ENCODE measurements around the gene UBR4. TPM values are rescaled to one million over a fixed set of nuclear protein-coding genes. Genes with fewer than 3 reads are reported as not detected.

Gene UBR4
- polyA plus RNA-seq, 2 of the 4 experiments (the other 2 are of a cell fraction): 55.8 to 74.3 TPM

DNA sequence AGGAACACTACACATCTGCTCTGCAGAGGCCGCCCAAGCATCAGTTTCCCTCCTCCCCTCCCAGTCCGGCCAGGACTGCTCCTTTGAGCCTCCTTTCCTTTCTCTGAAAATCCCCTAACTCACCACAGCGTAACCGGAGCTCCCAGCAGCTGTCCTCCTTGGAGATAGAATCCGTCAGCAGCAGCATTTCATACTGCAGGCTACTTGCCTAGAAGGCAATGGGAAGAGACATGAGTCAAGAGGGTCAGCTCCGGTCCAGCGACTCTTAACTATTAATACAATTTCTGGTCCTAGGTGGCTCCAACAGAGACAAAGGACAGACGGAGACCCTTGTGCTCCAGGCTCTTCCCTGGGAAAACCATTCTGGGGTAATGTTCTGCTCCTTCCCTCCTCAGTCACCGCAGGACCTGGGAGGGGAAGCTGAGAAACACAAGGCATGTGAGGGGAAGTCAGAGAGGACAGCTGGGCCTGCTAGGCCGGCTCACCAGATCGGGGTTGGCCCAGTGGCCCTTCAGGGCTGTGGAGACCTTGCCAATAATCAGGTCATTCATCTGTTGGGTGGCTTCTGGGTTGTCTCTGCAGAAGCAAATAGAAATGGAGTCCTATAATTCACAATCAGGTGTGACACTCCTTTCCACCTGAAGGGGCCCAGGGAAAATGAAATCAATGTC, 99.7 kb downstream of the UBR4 start:
- CTCF ChIA-PET: interaction anchor here (0.8 to 6.0 kb wide), 5 partner anchors 13 to 226 kb away, joined by 3 to 34 read pairs (median 4); no protein-coding TSS in a partner anchor
- no peak for FAIRE-seq
- no peaks in the 10 kb centered on the region for H3K4me1 ChIP-seq
- H3K27ac ChIP-seq: no peak overlapping the region
- no peak overlapping the region for H3K4me2 ChIP-seq
- POLR2A ChIA-PET: no interaction called here
- H3K9me3 ChIP-seq: no peaks in the 10 kb centered on the region
- H3K4me3 ChIP-seq: no peak overlapping the region
- 97% methylated on average over 9 of the region's 11 CpGs for WGBS (ENCODE audit: missing lambda C conversion rate)
- ATAC-seq: no peak
- no peak for DNase-seq (ENCODE audit: low read depth in 1 of 2, low spot score in 1 of 2)
- TF ChIP-seq CHD2 (IDR thresholded peaks at IDR 0.05; ENCODE audit: low read length, partially characterized antibody): no peak
- TF ChIP-seq RAD21 (conservative IDR thresholded peaks at IDR 0.05 in 1 of 2, IDR thresholded peaks at IDR 0.05 in 1 of 2): no peak
- no peak for TF ChIP-seq ZSCAN20 (CRISPR knock-in tag; IDR thresholded peaks at IDR 0.05)
- no peak for TF ChIP-seq HOXB13 (CRISPR knock-in tag; IDR thresholded peaks at IDR 0.05; ENCODE audit: low read depth)
- TF ChIP-seq RNF2 (IDR thresholded peaks at IDR 0.05; ENCODE audit: borderline replicate concordance, low read depth): no peak
- TF ChIP-seq, protein P1, sequence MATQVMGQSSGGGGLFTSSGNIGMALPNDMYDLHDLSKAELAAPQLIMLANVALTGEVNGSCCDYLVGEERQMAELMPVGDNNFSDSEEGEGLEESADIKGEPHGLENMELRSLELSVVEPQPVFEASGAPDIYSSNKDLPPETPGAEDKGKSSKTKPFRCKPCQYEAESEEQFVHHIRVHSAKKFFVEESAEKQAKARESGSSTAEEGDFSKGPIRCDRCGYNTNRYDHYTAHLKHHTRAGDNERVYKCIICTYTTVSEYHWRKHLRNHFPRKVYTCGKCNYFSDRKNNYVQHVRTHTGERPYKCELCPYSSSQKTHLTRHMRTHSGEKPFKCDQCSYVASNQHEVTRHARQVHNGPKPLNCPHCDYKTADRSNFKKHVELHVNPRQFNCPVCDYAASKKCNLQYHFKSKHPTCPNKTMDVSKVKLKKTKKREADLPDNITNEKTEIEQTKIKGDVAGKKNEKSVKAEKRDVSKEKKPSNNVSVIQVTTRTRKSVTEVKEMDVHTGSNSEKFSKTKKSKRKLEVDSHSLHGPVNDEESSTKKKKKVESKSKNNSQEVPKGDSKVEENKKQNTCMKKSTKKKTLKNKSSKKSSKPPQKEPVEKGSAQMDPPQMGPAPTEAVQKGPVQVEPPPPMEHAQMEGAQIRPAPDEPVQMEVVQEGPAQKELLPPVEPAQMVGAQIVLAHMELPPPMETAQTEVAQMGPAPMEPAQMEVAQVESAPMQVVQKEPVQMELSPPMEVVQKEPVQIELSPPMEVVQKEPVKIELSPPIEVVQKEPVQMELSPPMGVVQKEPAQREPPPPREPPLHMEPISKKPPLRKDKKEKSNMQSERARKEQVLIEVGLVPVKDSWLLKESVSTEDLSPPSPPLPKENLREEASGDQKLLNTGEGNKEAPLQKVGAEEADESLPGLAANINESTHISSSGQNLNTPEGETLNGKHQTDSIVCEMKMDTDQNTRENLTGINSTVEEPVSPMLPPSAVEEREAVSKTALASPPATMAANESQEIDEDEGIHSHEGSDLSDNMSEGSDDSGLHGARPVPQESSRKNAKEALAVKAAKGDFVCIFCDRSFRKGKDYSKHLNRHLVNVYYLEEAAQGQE (IDR thresholded peaks at IDR 0.05): no peak
- no peak for TF ChIP-seq JUNB (IDR thresholded peaks at IDR 0.05)
- TF ChIP-seq HOXA7 (CRISPR knock-in tag; IDR thresholded peaks at IDR 0.05): no peak
- no peak for TF ChIP-seq ZFP36 (IDR thresholded peaks at IDR 0.05; ENCODE audit: borderline replicate concordance, partially characterized antibody)
- TF ChIP-seq KDM5A (IDR thresholded peaks at IDR 0.05): no peak
- no peak for TF ChIP-seq HOXB5 (CRISPR knock-in tag; IDR thresholded peaks at IDR 0.05)
- no peak for TF ChIP-seq FOSB (CRISPR knock-in tag; IDR thresholded peaks at IDR 0.05)
- TF ChIP-seq MYC (IDR thresholded peaks at IDR 0.05; ENCODE audit: borderline replicate concordance, low read length): no peak
- no peak for TF ChIP-seq MAFK (IDR thresholded peaks at IDR 0.05; ENCODE audit: partially characterized antibody)
- no peak for TF ChIP-seq POLR2AphosphoS2 (conservative IDR thresholded peaks at IDR 0.05; ENCODE audit: low read length)
- TF ChIP-seq NPAS2 (CRISPR knock-in tag; IDR thresholded peaks at IDR 0.05; ENCODE audit: borderline replicate concordance): no peak
- TF ChIP-seq, protein P2, sequence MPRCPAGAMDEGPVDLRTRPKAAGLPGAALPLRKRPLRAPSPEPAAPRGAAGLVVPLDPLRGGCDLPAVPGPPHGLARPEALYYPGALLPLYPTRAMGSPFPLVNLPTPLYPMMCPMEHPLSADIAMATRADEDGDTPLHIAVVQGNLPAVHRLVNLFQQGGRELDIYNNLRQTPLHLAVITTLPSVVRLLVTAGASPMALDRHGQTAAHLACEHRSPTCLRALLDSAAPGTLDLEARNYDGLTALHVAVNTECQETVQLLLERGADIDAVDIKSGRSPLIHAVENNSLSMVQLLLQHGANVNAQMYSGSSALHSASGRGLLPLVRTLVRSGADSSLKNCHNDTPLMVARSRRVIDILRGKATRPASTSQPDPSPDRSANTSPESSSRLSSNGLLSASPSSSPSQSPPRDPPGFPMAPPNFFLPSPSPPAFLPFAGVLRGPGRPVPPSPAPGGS (IDR thresholded peaks at IDR 0.05): no peak
- TF ChIP-seq CBX8 (IDR thresholded peaks at IDR 0.05): no peak

DNA sequence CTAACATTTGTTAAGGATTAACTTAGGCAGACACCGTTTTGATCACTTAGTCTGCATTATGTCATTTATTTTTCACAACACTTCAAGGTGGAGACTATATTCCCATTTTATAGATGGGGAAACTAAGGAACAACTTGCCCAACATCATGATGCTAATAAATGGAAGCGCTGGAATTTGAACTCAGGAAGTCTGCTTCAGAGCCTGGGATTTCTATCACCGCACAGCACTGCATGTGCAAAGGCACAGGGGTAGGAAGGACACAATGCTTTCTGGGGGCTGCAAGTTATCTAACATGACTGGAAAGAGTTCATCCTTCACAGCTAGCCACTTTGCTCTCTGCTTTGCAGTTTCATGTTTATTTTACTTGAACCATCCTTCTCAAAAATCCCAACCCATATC, 100.5 kb downstream of the UBR4 start:
- no peak overlapping the region for H3K4me2 ChIP-seq
- TF ChIP-seq, protein P3, sequence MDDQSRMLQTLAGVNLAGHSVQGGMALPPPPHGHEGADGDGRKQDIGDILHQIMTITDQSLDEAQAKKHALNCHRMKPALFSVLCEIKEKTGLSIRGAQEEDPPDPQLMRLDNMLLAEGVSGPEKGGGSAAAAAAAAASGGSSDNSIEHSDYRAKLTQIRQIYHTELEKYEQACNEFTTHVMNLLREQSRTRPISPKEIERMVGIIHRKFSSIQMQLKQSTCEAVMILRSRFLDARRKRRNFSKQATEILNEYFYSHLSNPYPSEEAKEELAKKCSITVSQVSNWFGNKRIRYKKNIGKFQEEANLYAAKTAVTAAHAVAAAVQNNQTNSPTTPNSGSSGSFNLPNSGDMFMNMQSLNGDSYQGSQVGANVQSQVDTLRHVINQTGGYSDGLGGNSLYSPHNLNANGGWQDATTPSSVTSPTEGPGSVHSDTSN (IDR thresholded peaks at IDR 0.05): no peak
- no peak for TF ChIP-seq HOXB5 (CRISPR knock-in tag; IDR thresholded peaks at IDR 0.05)
- no peak for TF ChIP-seq RFX5 (IDR thresholded peaks at IDR 0.05)
- no peak for TF ChIP-seq NR3C1 (IDR thresholded peaks at IDR 0.05)
- no peak for TF ChIP-seq FOXS1 (CRISPR knock-in tag; IDR thresholded peaks at IDR 0.05)
- TF ChIP-seq ESRRA (IDR thresholded peaks at IDR 0.05; ENCODE audit: borderline replicate concordance, low read length): no peak
- no peak for TF ChIP-seq MAFK (IDR thresholded peaks at IDR 0.05; ENCODE audit: partially characterized antibody)
- TF ChIP-seq RNF2 (IDR thresholded peaks at IDR 0.05; ENCODE audit: borderline replicate concordance, low read depth): no peak
- WGBS (ENCODE audit: missing lambda C conversion rate): 80% methylated on average over 3 of the region's 3 CpGs
- no peak overlapping the region for H3K27ac ChIP-seq
- FAIRE-seq: no peak
- ChIA-PET CTCF (interaction anchor here (0.8 to 6.0 kb wide), 4 partner anchors 13 to 234 kb away, joined by 3 to 34 read pairs (median 4); no protein-coding TSS in a partner anchor), POLR2A (no interaction called here)
- H3K9me3 ChIP-seq: no peaks in the 10 kb centered on the region
- no peaks in the 10 kb centered on the region for H3K4me1 ChIP-seq
- DNase-seq (ENCODE audit: low read depth in 1 of 2, low spot score in 1 of 2): no peak
- H3K4me3 ChIP-seq: no peak overlapping the region
- no peak for ATAC-seq
